Measurements from ENCODE around the gene CD99L2. TPM values are rescaled to one million over a fixed set of nuclear protein-coding genes. Genes with fewer than 3 reads are reported as not detected.

The CD99L2 gene
- total RNA-seq, 8 experiments from 2014 or later, result 21.2 to 86.8 (median 44.1) TPM

DNA sequence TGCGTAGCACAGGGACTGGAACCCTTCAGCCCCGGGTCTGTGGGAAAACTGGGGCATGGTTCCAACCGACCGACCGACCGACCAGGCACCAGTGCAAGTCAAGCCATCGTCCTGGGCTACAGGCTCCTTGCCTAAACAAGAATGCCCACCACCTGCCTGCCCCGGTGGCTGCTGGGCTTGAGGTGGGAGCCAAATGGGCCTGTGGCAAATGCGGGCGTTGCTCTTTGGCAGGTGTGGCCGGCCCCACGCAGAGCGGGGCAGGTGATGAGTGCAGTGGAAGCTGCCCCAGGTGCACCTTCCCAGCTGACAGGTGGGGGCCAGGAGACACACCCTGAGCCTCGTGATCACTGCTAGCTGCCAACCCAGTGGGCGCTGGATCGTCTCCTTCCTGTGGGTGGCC lies 127.4 kb downstream of the CD99L2 start:
- in situ Hi-C loops (cut with MboI; ENCODE audit: low pct_unique_long_range_greater_than_20kb in 2 of 9, low sequenced_read_pairs in 9 of 9, unreplicated experiment in 9 of 9), result loop anchor here in 4 of 9 experiments (10.0 to 25.0 kb wide), 2 partner anchors 314 to 316 kb away; no protein-coding TSS in a partner anchor
- Histone ChIP-seq H3K4me3 (no peak overlapping the region), H3K27ac (no peak overlapping the region), H3K4me1 (replicated peaks in 1 of 2) (no peaks in the 10 kb centered on the region)
- ATAC-seq (replicated peaks in 6 of 8), result no peak
- WGBS, 10 experiments, result no CpG with 5 or more reads among the region's 16 CpGs

DNA sequence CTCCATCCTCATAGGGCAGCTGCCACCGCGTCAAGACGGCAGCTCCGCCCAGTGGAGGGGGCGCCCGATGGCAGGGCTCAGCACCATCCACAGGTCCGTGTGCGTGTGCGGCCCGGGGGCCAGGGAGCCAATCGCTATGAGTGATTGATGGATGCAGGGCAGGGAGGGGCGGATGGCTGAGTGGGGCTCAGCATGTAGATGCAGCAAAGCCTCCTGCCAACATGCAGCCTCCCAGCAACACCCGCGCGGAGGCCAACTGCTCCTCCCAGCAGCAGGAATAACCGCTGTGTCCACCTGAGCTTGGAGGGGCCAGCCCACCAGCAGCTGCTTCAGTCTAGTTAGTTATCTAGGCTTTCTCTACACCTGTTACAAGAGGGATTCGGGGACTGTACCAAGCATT lies 127.8 kb downstream of the CD99L2 start:
- in situ Hi-C loops (cut with MboI; ENCODE audit: low pct_unique_long_range_greater_than_20kb in 2 of 9, low sequenced_read_pairs in 9 of 9, unreplicated experiment in 9 of 9), result loop anchor here in 4 of 9 experiments (10.0 to 25.0 kb wide), 2 partner anchors 314 to 317 kb away; no protein-coding TSS in a partner anchor
- Histone ChIP-seq H3K4me3 (no peak overlapping the region), H3K27ac (no peak overlapping the region), H3K4me1 (replicated peaks in 1 of 2) (no peaks in the 10 kb centered on the region)
- no CpG with 5 or more reads among the region's 17 CpGs for WGBS, 10 experiments
- no peak for ATAC-seq (replicated peaks in 6 of 8)

DNA sequence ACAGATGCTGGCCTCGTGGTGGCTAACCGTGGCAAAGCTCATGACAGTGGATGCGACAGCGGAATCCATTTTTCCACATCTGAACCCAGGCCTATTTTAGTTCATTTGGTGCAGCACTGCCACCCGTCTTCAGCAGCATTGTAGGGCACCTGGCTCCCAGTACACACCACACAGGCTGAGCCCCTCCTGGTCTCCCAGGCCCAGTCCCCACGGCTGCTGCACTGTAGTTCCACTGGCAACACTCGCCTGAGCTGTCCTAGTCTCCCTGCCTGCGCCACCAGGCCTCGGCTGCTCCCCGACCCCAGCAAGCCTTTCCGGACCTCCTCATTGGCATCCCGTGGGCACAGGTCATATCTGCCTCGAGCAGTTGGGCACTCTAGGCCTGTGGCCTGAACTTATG lies 129.1 kb downstream of the CD99L2 start:
- Histone ChIP-seq H3K4me1 (replicated peaks in 1 of 2) (no peaks in the 10 kb centered on the region), H3K4me3 (no peak overlapping the region), H3K27ac (no peak overlapping the region)
- in situ Hi-C loops (cut with MboI; ENCODE audit: low pct_unique_long_range_greater_than_20kb in 2 of 9, low sequenced_read_pairs in 9 of 9, unreplicated experiment in 9 of 9), result loop anchor here in 3 of 9 experiments (25.0 kb wide), 1 partner anchor 318 kb away; no protein-coding TSS in a partner anchor
- no peak for ATAC-seq (replicated peaks in 6 of 8)
- 72% methylated on average over 7 of the region's 13 CpGs; no CpG with 5 or more reads in 9 of the 10 experiments for WGBS, 10 experiments

DNA sequence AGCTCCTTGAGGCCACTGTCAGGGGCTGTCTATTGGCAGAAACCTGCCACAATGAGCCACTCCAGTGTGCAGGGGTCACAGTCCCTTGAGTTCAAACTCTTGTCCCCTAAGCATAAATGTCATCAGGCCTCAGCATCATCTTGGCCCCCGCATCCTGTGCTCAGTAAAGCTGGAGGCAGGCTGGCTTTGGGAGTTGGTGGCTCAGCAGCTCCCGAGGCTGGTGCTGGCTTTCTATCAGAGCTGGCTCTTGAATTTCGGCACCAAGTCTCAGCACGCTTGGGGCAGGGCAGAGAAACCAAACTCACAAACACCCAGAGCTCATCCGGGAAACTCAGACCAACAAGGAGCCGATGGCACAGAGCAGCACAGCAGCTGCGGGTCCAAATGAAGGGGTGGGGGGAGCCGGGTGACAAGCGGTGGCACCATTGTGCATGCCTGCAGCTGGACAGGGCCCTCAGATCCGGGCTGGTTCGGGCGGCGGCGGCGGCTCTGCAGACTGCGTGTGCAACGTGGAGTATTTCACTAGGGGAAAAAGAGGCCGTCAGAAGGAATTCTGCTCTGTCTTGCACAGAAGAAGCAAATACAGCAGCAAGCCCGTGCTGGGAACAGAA lies 129.8 kb downstream of the CD99L2 start:
- no peak for ATAC-seq (replicated peaks in 6 of 8)
- Histone ChIP-seq H3K27ac (no peak overlapping the region), H3K4me3 (no peak overlapping the region), H3K4me1 (replicated peaks in 1 of 2) (no peaks in the 10 kb centered on the region)
- WGBS, 10 experiments, result 33 to 57% methylated on average over 1 to 3 of the region's 19 CpGs; no CpG with 5 or more reads in 8 of the 10 experiments
- in situ Hi-C loops (cut with MboI; ENCODE audit: low pct_unique_long_range_greater_than_20kb in 2 of 9, low sequenced_read_pairs in 9 of 9, unreplicated experiment in 9 of 9), result loop anchor here in 3 of 9 experiments (25.0 kb wide), 1 partner anchor 319 kb away; no protein-coding TSS in a partner anchor

DNA sequence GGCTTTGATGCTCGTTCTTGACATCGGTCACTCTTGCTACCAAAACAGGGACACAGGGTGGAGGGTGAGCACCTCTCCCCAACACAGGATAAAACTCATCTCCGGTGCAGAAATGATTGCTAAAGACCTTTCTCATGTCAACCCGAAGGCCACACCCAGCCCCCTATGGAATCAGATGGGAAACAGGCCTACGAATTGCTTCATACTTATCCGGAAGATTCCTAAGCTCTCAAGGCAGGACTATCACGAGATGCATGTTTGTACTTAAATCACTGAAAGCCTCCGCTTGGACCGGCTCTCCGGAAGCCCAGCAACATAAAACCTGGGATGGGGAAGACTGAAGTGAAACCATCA lies 130.4 kb downstream of the CD99L2 start:
- 50 to 100% (median 80%) methylated on average over 1 to 2 of the region's 10 CpGs; no CpG with 5 or more reads in 7 of the 10 experiments for WGBS, 10 experiments
- no peak for ATAC-seq (replicated peaks in 6 of 8)
- Histone ChIP-seq H3K4me3 (no peak overlapping the region), H3K27ac (no peak overlapping the region), H3K4me1 (replicated peaks in 1 of 2) (no peaks in the 10 kb centered on the region)
- in situ Hi-C loops (cut with MboI; ENCODE audit: low pct_unique_long_range_greater_than_20kb in 2 of 9, low sequenced_read_pairs in 9 of 9, unreplicated experiment in 9 of 9), result loop anchor here in 3 of 9 experiments (25.0 kb wide), 1 partner anchor 319 kb away; no protein-coding TSS in a partner anchor

DNA sequence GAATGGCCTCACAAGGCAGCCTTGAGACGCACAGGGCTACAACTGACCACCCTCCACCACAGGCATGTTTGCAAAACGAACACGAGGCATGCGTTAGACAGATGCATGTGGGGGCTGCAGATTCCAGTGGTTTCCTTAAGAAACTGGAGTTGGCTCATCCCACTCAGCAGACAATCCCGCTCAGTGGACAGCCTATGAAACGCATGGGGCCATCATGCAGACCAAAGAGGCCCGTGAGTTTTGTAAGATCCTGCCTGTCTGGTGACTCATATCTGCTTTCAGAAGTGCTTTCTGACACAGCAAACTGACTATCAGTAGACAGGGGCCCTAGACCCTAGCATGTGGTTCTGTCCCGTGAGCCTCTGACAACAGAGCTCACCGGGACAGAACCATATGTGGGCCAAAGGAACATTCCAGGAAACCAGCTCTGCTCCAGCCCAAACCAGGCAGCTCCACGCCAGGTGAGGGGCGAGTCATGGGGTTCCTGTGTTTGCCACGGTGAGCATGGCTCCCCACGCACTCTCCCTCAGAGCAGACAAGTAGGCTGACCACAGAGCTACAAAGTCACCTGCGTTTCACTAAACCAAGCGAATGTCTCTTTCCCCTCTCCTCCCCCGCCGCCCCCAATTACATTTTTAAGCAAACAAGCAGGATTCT lies 130.9 kb downstream of the CD99L2 start:
- H3K4me1 ChIP-seq (replicated peaks in 1 of 2), result no peaks in the 10 kb centered on the region
- WGBS, 10 experiments, result 35 to 100% (median 84%) methylated on average over 2 to 10 of the region's 17 CpGs; no CpG with 5 or more reads in 7 of the 10 experiments
- H3K27ac ChIP-seq, result no peak overlapping the region
- ATAC-seq (replicated peaks in 6 of 8), result peak in 2 of 8 experiments; percentile 4 to 17
- no peak overlapping the region for H3K4me3 ChIP-seq
- in situ Hi-C loops (cut with MboI; ENCODE audit: low pct_unique_long_range_greater_than_20kb in 2 of 9, low sequenced_read_pairs in 9 of 9, unreplicated experiment in 9 of 9), result loop anchor here in 3 of 9 experiments (25.0 kb wide), 1 partner anchor 320 kb away; no protein-coding TSS in a partner anchor

DNA sequence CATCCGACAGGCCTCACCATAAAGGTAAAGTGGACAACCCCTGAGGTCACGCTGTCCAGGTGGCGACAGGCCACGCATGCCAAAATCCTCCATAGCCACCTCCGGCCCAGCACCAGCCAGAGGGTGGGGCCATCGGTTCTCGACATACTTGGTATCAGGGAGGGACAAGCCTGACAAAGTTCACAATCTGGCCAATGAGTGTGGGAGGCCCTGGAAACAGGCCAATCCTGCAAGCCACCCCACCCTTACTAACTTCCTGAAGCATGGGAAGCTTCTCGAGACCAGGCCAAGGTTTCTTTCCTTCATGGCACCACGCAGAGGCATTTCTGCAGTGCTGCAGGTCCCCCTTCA lies 131.4 kb downstream of the CD99L2 start:
- in situ Hi-C loops (cut with MboI; ENCODE audit: low pct_unique_long_range_greater_than_20kb in 2 of 9, low sequenced_read_pairs in 9 of 9, unreplicated experiment in 9 of 9), result loop anchor here in 3 of 9 experiments (25.0 kb wide), 1 partner anchor 320 kb away; no protein-coding TSS in a partner anchor
- 60 to 100% (median 93%) methylated on average over 1 to 3 of the region's 9 CpGs; no CpG with 5 or more reads in 7 of the 10 experiments for whole genome bisulfite sequencing, 10 experiments
- H3K4me1 ChIP-seq (replicated peaks in 1 of 2), result no peaks in the 10 kb centered on the region
- no peak overlapping the region for H3K27ac ChIP-seq
- H3K4me3 ChIP-seq, result no peak overlapping the region
- ATAC-seq (replicated peaks in 6 of 8), result peak in 3 of 8 experiments; percentile 61 to 88 (median 71)

DNA sequence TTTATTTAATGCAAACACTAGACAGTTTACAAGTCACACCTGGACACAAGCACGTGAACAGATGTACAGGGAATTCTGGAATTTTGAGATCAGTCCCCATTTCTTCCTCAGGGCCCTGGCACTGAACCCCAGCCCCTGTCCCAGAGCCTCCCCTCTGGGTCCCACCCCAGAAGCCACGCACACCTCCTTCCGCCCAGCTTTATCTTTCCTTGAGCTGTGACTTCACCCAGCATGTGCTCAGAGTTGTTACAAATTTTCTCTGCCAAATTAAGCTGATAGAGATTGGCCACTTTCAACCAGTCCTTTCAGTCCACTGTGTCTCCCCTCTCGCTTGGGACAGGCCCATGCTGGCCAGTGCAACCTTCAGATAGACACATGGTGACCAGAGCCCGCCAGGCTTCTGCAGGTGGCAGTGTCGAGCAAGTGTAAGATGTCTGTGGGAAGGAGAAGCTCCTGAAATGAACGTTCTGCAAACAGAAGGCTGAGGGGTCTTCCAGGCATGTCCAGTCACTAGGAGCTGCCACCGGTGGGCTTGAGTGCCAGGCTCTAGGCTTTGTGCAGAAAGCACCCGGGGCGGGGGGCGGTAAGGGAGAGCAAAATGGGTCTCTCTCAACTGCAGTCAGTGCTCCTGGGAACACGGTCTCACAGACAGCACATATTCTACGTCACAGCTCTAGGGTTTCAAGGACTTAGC lies 132.0 kb downstream of the CD99L2 start:
- ATAC-seq (replicated peaks in 6 of 8), result peak in 1 of 8 experiments; percentile 52
- no peak overlapping the region for H3K4me3 ChIP-seq
- no peaks in the 10 kb centered on the region for H3K4me1 ChIP-seq (replicated peaks in 1 of 2)
- in situ Hi-C loops (cut with MboI; ENCODE audit: low pct_unique_long_range_greater_than_20kb in 2 of 9, low sequenced_read_pairs in 9 of 9, unreplicated experiment in 9 of 9), result loop anchor here in 3 of 9 experiments (25.0 kb wide), 1 partner anchor 321 kb away; no protein-coding TSS in a partner anchor
- WGBS, 10 experiments, result 36 to 100% (median 53%) methylated on average over 2 to 4 of the region's 13 CpGs; no CpG with 5 or more reads in 7 of the 10 experiments
- H3K27ac ChIP-seq, result no peak overlapping the region

DNA sequence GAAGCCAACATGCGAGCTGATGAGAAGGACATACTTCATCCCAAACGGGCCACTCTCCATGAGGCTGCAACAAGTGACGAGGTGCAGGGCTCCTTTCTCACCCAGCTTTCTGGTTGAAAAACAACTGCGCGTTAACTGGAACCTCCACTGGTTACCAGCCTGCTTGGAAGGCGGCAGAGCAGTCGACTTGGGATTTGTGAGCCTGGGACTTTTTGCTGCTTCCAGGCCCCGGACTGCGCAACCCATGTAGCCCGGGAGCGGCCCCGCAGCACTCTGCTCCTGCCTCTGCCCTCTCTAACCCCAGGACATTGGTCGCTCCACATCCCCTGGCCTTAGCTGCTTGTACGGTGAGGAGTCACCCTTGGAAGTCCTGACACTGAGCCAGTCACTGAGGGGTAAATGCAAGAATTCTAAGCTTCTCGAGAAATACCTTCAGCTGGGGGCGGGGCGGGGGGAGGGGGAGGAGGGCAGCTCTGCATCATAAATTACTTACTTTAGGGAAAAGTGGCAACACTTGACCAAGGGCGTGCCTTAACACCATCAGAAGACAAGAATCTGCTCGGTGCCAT lies 132.6 kb downstream of the CD99L2 start:
- no peak for ATAC-seq (replicated peaks in 6 of 8)
- in situ Hi-C loops (cut with MboI; ENCODE audit: low pct_unique_long_range_greater_than_20kb in 2 of 9, low sequenced_read_pairs in 9 of 9, unreplicated experiment in 9 of 9), result loop anchor here in 3 of 9 experiments (25.0 kb wide), 1 partner anchor 321 kb away; no protein-coding TSS in a partner anchor
- no peak overlapping the region for H3K27ac ChIP-seq
- H3K4me3 ChIP-seq, result no peak overlapping the region
- H3K4me1 ChIP-seq (replicated peaks in 1 of 2), result no peaks in the 10 kb centered on the region
- WGBS, 10 experiments, result 53 to 63% methylated on average over 5 to 7 of the region's 19 CpGs; no CpG with 5 or more reads in 8 of the 10 experiments

DNA sequence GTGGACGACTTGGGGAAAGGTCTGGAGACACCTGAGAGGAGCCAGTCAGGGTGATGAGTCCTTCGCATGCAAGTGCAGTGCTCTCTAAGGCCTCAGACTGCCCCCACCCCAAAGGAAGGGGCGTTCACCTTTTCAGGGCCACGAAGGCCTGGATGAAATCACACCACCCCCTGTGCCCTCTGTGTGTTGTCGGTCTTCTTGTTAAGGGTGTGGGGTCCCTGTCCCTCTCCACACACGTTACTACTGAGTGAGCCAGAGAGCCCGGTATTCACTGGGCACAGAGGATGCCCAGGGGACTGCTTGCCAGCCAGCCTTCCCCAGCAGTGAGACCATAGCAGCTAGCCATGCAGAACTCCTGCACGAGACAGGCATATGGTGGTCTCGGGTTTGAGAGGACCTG lies 133.2 kb downstream of the CD99L2 start:
- H3K4me3 ChIP-seq, result no peak overlapping the region
- in situ Hi-C loops (cut with MboI; ENCODE audit: low pct_unique_long_range_greater_than_20kb in 2 of 9, low sequenced_read_pairs in 9 of 9, unreplicated experiment in 9 of 9), result loop anchor here in 3 of 9 experiments (25.0 kb wide), 1 partner anchor 322 kb away; no protein-coding TSS in a partner anchor
- ATAC-seq (replicated peaks in 6 of 8), result no peak
- no peak overlapping the region for H3K27ac ChIP-seq
- WGBS, 10 experiments, result 73 to 89% methylated on average over 3 to 6 of the region's 9 CpGs; no CpG with 5 or more reads in 8 of the 10 experiments
- no peaks in the 10 kb centered on the region for H3K4me1 ChIP-seq (replicated peaks in 1 of 2)

DNA sequence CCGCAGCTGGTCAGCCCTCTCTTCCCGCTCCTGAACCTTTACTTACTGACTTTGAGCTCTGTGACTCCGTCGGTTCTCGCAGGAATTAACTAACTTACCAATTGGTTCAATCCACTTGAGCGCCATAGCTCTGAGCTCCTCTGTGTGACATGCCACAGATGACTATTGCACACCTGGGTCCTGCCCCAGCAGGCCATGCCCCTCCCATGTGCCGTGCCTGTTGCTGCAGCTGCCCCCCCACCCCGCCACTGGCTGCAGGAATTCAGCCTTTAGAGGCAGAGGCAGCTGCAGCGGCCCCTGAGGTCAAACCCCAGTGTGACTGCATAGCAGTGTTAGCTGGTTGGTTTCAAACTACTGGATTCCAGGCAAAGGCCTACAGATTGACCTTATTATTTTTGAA lies 134.7 kb downstream of the CD99L2 start:
- H3K4me1 ChIP-seq (replicated peaks in 1 of 2), result no peaks in the 10 kb centered on the region
- in situ Hi-C loops (cut with MboI; ENCODE audit: low pct_unique_long_range_greater_than_20kb in 2 of 9, low sequenced_read_pairs in 9 of 9, unreplicated experiment in 9 of 9), result loop anchor here in 3 of 9 experiments (25.0 kb wide), 1 partner anchor 323 kb away; no protein-coding TSS in a partner anchor
- WGBS, 10 experiments, result 25 to 63% methylated on average over 4 to 6 of the region's 9 CpGs; no CpG with 5 or more reads in 8 of the 10 experiments
- H3K4me3 ChIP-seq, result no peak overlapping the region
- no peak for ATAC-seq (replicated peaks in 6 of 8)
- no peak overlapping the region for H3K27ac ChIP-seq

DNA sequence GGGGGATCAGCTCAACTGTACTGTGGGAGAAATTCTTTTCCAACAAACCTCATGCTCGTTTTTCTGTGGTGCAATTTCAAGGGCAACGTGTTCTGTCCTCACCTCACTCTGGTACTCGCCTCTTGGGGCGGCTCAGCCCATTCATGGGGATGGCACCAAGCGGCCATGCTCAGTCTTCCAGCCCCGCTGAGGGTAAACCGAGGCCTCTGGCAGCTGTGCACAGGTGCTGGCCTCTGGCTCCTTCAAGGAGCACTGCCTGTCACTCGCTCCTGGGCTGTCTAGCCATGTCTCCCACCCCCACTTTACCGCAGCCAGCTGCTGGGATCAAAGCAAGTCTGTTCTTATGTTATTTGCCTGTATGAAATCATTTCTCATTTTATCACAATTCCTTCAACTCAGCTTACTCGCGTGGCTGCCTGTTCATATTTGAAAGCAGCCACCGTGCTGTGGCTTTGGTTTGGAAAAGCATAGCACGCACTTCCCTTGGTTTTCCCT lies 135.1 kb downstream of the CD99L2 start:
- 10 to 100% (median 54%) methylated on average over 2 to 10 of the region's 13 CpGs; no CpG with 5 or more reads in 6 of the 10 experiments for WGBS, 10 experiments
- H3K27ac ChIP-seq, result no peak overlapping the region
- in situ Hi-C loops (cut with MboI; ENCODE audit: low pct_unique_long_range_greater_than_20kb in 2 of 9, low sequenced_read_pairs in 9 of 9, unreplicated experiment in 9 of 9), result loop anchor here in 3 of 9 experiments (25.0 kb wide), 1 partner anchor 324 kb away; no protein-coding TSS in a partner anchor
- no peak for ATAC-seq (replicated peaks in 6 of 8)
- no peak overlapping the region for H3K4me3 ChIP-seq
- H3K4me1 ChIP-seq (replicated peaks in 1 of 2), result no peaks in the 10 kb centered on the region

All from motor neuron (in vitro differentiated cells).